GM21360 (cell line): ENCODE data around the gene GTF2H2C_2.
A peak's percentile ranks its signal among the peaks of the same experiment; 100 is the strongest.
"Not testable (repeated sequence)": the region's sequence is repeated elsewhere in the genome, so short reads cannot be mapped to it uniquely, and the experiment has no call there.

Source experiments
- ATAC-seq: cut with Tn5 transposase; IDR thresholded peaks from one replicate; pipeline ENCODE4 v1.9.1; 2021; ENCODE audit warnings: mild to moderate bottlenecking, moderate library complexity; ENCODE audit not compliant: unreplicated experiment

The GTF2H2C_2 gene

GRCh38 chr5:70415117-70415516 is at the start of gene GTF2H2C_2:
GTF2H2C_2 (plus strand) TSS chr5:70415368.
- ATAC-seq = peak; percentile 97

- ATAC-seq = not testable (repeated sequence)
Observed at GRCh38 chr5:70400984-70401686, 14.0 kb upstream of the GTF2H2C_2 start.

GRCh38 chr5:70421322-70421721 is 6.2 kb downstream of the GTF2H2C_2 start:
- ATAC-seq = not testable (repeated sequence)

- ATAC-seq = not testable (repeated sequence)
Observed at GRCh38 chr5:70423215-70423614, 8.0 kb downstream of the GTF2H2C_2 start.

- ATAC-seq = not testable (repeated sequence)
Observed at GRCh38 chr5:70438518-70438917, 23.4 kb downstream of the GTF2H2C_2 start.

GRCh38 chr5:70449565-70449964 is 34.4 kb downstream of the GTF2H2C_2 start:
- not testable (repeated sequence) for ATAC-seq

GRCh38 chr5:70451249-70451984 is 36.2 kb downstream of the GTF2H2C_2 start:
- not testable (repeated sequence) for ATAC-seq

- ATAC-seq = not testable (repeated sequence)
Observed at GRCh38 chr5:70457093-70457492, 41.9 kb downstream of the GTF2H2C_2 start.

- ATAC-seq = not testable (repeated sequence)
Observed at GRCh38 chr5:70459188-70459587, 44.0 kb downstream of the GTF2H2C_2 start.

- not testable (repeated sequence) for ATAC-seq
Observed at GRCh38 chr5:70461984-70462383, 46.8 kb downstream of the GTF2H2C_2 start.

- not testable (repeated sequence) for ATAC-seq
Observed at GRCh38 chr5:70464019-70464637, 49.0 kb downstream of the GTF2H2C_2 start.

- not testable (repeated sequence) for ATAC-seq
Observed at GRCh38 chr5:70469926-70470509, 54.9 kb downstream of the GTF2H2C_2 start.
